ENCODE results near the gene IST1.

Gene IST1

DNA sequence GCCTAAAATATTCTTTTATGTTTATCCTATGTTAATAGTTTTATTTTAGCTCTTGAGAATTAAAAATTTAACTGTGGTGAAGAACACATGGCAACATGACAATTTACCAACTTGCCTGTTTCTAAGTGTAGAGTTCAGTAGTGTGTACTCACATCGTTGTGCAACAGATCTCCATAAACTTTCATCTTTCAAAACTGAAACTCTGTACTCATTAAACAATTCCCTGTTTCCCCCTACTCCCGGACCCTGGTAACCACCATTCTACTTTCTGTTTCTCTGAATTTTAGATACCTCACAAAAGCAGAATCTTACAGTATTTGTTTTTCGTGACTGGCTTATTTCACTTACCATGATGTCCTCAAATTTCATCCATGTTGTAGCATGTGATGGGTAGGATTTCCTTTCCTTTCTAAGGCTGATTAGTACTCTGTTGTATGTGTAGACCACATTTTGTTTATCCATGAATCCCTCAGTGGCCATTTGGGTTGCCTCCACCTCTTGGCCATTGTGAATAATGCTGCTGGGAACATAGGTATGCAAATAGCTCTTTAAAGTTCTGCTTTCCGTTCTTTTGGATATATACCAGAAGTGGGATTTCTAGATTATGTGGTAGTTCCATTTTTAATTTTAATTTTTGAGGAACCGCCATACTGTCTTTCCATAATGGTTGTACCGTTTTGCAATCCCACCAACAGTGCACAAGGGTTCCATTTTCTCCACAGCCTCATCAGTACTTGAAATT is 17.4 kb downstream of the IST1 start:
- H3K9me3 ChIP-seq (ENCODE audit: severe bottlenecking), result no peaks in the 10 kb centered on the region
- H3K4me1 ChIP-seq (ENCODE audit: insufficient read depth, poor library complexity, severe bottlenecking), result no peaks in the 10 kb centered on the region
- H3K27me3 ChIP-seq (ENCODE audit: insufficient read depth, poor library complexity, severe bottlenecking), result no peaks in the 10 kb centered on the region
- H3K36me3 ChIP-seq (ENCODE audit: low read depth), result peaks cover 55% of the 10 kb centered on the region
- no peak overlapping the region for H3K4me3 ChIP-seq (ENCODE audit: severe bottlenecking)
- DNase-seq (ENCODE audit: low spot score) (no peak), ATAC-seq (ENCODE audit: low read depth) (no peak)
- TF ChIP-seq, protein P1, sequence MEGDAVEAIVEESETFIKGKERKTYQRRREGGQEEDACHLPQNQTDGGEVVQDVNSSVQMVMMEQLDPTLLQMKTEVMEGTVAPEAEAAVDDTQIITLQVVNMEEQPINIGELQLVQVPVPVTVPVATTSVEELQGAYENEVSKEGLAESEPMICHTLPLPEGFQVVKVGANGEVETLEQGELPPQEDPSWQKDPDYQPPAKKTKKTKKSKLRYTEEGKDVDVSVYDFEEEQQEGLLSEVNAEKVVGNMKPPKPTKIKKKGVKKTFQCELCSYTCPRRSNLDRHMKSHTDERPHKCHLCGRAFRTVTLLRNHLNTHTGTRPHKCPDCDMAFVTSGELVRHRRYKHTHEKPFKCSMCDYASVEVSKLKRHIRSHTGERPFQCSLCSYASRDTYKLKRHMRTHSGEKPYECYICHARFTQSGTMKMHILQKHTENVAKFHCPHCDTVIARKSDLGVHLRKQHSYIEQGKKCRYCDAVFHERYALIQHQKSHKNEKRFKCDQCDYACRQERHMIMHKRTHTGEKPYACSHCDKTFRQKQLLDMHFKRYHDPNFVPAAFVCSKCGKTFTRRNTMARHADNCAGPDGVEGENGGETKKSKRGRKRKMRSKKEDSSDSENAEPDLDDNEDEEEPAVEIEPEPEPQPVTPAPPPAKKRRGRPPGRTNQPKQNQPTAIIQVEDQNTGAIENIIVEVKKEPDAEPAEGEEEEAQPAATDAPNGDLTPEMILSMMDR (IDR thresholded peaks at IDR 0.05; ENCODE audit: poor library complexity, severe bottlenecking), result no peak
- no peak overlapping the region for H3K27ac ChIP-seq (ENCODE audit: poor library complexity, severe bottlenecking)

DNA sequence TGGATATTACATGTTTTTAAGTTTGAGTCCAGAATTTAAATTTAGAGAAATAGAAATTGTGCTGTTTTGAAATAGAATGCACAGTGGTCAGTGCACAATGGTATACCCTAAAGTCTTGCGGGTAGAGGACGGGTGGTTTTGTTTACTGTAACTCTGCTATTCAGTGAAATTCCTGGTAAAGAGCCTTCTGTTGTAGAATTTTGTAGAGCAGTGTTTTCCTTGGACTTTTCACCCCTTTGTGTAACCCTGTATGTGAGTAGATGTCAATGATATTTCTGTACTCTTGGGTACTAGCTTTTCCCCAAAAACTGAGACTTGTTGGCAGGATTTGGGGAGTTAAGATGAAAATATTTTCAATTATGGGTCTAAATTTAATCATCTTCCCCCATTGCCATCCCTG is 19.5 kb downstream of the IST1 start:
- DNase-seq (ENCODE audit: low spot score) (no peak), ATAC-seq (ENCODE audit: low read depth) (no peak)
- TF ChIP-seq, protein P1 (IDR thresholded peaks at IDR 0.05; ENCODE audit: poor library complexity, severe bottlenecking), result no peak
- H3K4me1 ChIP-seq (ENCODE audit: insufficient read depth, poor library complexity, severe bottlenecking), result no peaks in the 10 kb centered on the region
- H3K27ac ChIP-seq (ENCODE audit: poor library complexity, severe bottlenecking), result no peak overlapping the region
- peaks cover 70% of the 10 kb centered on the region for H3K36me3 ChIP-seq (ENCODE audit: low read depth)
- no peak overlapping the region for H3K4me3 ChIP-seq (ENCODE audit: severe bottlenecking)
- peaks cover 6% of the 10 kb centered on the region for H3K9me3 ChIP-seq (ENCODE audit: severe bottlenecking)
- no peaks in the 10 kb centered on the region for H3K27me3 ChIP-seq (ENCODE audit: insufficient read depth, poor library complexity, severe bottlenecking)

DNA sequence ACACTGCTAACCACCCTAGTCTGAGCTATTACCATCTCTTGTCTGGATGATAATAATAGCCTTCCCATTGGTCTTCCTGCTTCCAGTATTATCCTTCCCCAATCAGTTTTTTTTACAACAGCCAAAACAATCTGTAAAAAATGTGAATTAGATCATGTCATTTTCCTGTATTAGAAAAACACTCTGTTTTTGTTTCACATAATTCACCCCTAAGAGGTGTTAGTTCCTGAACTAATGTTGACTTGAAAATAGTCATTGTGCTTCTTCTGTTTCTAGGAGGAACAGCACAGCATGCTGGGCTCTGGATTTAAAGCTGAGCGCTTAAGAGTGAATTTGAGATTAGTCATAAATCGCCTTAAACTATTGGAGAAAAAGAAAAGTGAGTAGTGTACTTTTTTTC is 20.0 kb downstream of the IST1 start:
- H3K27me3 ChIP-seq (ENCODE audit: insufficient read depth, poor library complexity, severe bottlenecking), result no peaks in the 10 kb centered on the region
- H3K4me1 ChIP-seq (ENCODE audit: insufficient read depth, poor library complexity, severe bottlenecking), result no peaks in the 10 kb centered on the region
- no peak overlapping the region for H3K27ac ChIP-seq (ENCODE audit: poor library complexity, severe bottlenecking)
- peaks cover 72% of the 10 kb centered on the region for H3K36me3 ChIP-seq (ENCODE audit: low read depth)
- TF ChIP-seq, protein P1 (IDR thresholded peaks at IDR 0.05; ENCODE audit: poor library complexity, severe bottlenecking), result no peak
- no peak overlapping the region for H3K4me3 ChIP-seq (ENCODE audit: severe bottlenecking)
- DNase-seq (ENCODE audit: low spot score), result no peak
- peaks cover 6% of the 10 kb centered on the region for H3K9me3 ChIP-seq (ENCODE audit: severe bottlenecking)
- no peak for ATAC-seq (ENCODE audit: low read depth)

DNA sequence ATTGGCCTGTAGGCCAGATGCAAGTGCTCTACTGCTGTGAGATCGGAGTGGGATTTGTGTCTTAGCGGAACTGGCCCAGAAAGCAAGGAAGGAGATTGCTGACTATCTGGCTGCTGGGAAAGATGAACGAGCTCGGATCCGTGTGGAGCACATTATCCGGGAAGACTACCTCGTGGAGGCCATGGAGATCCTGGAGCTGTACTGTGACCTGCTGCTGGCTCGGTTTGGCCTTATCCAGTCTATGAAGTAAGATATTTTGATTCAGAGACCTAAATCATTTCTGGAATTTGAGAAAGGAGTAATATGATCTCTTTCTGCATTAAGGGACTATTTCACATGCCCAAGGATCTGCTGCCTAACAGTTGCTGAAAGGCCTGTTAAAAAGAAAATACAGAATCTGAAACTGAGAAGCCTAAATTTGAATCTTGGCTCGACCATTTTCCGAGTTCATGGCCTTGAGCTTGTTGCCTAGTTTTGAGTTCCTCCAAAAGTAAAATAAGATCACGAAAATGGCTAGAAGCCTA is 21.1 kb downstream of the IST1 start:
- H3K4me1 ChIP-seq (ENCODE audit: insufficient read depth, poor library complexity, severe bottlenecking), result no peaks in the 10 kb centered on the region
- H3K27ac ChIP-seq (ENCODE audit: poor library complexity, severe bottlenecking), result no peak overlapping the region
- peaks cover 6% of the 10 kb centered on the region for H3K9me3 ChIP-seq (ENCODE audit: severe bottlenecking)
- H3K27me3 ChIP-seq (ENCODE audit: insufficient read depth, poor library complexity, severe bottlenecking), result no peaks in the 10 kb centered on the region
- TF ChIP-seq, protein P1 (IDR thresholded peaks at IDR 0.05; ENCODE audit: poor library complexity, severe bottlenecking), result no peak
- no peak overlapping the region for H3K4me3 ChIP-seq (ENCODE audit: severe bottlenecking)
- DNase-seq (ENCODE audit: low spot score) (no peak), ATAC-seq (ENCODE audit: low read depth) (no peak)
- peaks cover 81% of the 10 kb centered on the region for H3K36me3 ChIP-seq (ENCODE audit: low read depth)

DNA sequence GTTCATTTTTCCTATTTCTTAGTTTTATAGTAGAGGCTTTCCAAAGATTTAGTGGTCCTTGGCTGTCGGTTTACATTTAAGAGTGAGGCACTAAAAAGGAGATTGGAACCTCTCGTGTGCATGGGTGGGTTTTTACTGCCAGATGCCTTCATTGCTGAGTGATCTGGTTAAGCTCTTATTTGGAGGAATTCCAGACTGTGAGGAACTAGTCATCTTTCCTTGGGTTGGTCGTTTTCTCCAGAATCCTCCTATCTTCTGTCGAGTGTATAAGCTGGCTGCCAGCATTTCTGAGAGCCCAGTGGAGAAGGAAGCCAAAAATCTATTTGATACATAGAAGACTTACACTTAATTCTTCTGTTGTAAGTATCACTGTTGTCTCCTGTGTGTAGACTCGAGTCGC is 22.6 kb downstream of the IST1 start:
- ATAC-seq (ENCODE audit: low read depth), result no peak
- no peak overlapping the region for H3K27ac ChIP-seq (ENCODE audit: poor library complexity, severe bottlenecking)
- peaks cover 6% of the 10 kb centered on the region for H3K9me3 ChIP-seq (ENCODE audit: severe bottlenecking)
- no peaks in the 10 kb centered on the region for H3K4me1 ChIP-seq (ENCODE audit: insufficient read depth, poor library complexity, severe bottlenecking)
- H3K27me3 ChIP-seq (ENCODE audit: insufficient read depth, poor library complexity, severe bottlenecking), result no peaks in the 10 kb centered on the region
- no peak overlapping the region for H3K4me3 ChIP-seq (ENCODE audit: severe bottlenecking)
- TF ChIP-seq, protein P1 (IDR thresholded peaks at IDR 0.05; ENCODE audit: poor library complexity, severe bottlenecking), result no peak
- DNase-seq (ENCODE audit: low spot score), result no peak
- peaks cover 92% of the 10 kb centered on the region for H3K36me3 ChIP-seq (ENCODE audit: low read depth)

Data from RWPE2 (cell line).